ENCODE results near the gene GPC2. TPM values are rescaled to one million over a fixed set of nuclear protein-coding genes. Genes with fewer than 3 reads are reported as not detected.
"Not testable (repeated sequence)": the region's sequence is repeated elsewhere in the genome, so short reads cannot be mapped to it uniquely, and the experiment has no call there.

Gene GPC2
- polyA plus RNA-seq, 2 donors = 1.1 to 2.2 TPM

DNA sequence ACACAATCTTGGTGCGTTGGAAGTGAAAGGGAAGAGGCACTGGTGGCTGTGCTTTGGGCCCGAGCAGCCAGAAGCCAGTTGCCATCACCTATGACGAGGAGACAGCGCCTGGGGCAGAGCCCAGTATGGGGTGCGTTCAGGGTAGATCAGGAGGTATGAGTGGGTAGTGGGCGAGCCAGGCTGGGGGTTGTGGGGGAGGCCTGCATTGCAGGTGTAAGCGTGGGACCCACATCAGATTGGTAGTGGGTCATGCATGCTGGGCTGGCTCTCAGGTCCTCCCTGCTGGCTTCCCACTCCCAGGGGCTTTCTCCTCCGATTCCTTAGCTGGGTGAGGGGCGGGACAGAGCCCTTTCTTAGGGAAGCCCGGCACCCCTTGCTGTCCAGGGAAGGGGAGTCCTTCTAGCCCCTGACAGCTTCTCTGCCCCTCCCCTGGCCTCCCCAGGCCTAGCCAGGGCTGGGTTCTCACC, 42.1 kb upstream of the GPC2 start:
- Histone ChIP-seq H3K4me1 (ENCODE audit: control insufficient read depth in 2 of 2, insufficient read depth in 2 of 2, low read length in 1 of 2) (no peaks in the 10 kb centered on the region), H3K36me3 (ENCODE audit: control insufficient read depth in 2 of 2, insufficient read depth in 2 of 2, low read length in 1 of 2) (no peaks in the 10 kb centered on the region), H3K27me3 (ENCODE audit: control insufficient read depth in 1 of 2, insufficient read depth in 2 of 2, low read length in 2 of 2) (no peaks in the 10 kb centered on the region), H3K4me3 (ENCODE audit: low read depth in 1 of 2, low read length in 2 of 2) (no peak overlapping the region), H3K9me3 (ENCODE audit: control insufficient read depth in 2 of 2, insufficient read depth in 1 of 2, low read depth in 1 of 2, low read length in 1 of 2) (no peaks in the 10 kb centered on the region), H3K27ac (ENCODE audit: low read depth in 2 of 2, low read length in 1 of 2) (peak overlapping the region in 1 of 2 donors; percentile 42)
- WGBS, 2 donors = 76 to 80% methylated on average over 7 to 10 of the region's 10 CpGs

DNA sequence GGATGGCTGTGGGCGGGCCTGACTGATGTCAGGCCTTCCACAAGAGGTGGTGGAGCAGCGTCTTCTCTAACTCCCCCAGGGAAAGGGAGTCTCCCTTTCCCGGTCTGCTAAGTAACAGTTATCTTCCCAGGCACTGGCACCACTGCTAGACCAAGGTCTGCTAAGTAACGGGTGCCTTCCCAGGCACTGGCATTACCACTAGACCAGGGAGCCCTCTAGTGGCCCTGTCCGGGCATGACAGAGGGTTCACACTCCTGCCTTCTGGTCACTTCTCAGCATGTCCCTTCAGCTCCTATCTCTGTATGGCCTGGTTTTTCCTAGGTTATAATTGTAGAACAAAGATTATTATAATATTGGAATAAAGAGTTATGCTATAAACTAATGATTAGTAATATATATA, 40.8 kb upstream of the GPC2 start:
- not testable (repeated sequence) for H3K36me3 ChIP-seq (ENCODE audit: control insufficient read depth in 2 of 2, insufficient read depth in 2 of 2, low read length in 1 of 2); H3K27ac ChIP-seq (ENCODE audit: low read depth in 2 of 2, low read length in 1 of 2); H3K4me3 ChIP-seq (ENCODE audit: low read depth in 1 of 2, low read length in 2 of 2); H3K4me1 ChIP-seq (ENCODE audit: control insufficient read depth in 2 of 2, insufficient read depth in 2 of 2, low read length in 1 of 2); H3K27me3 ChIP-seq (ENCODE audit: control insufficient read depth in 1 of 2, insufficient read depth in 2 of 2, low read length in 2 of 2); H3K9me3 ChIP-seq (ENCODE audit: control insufficient read depth in 2 of 2, insufficient read depth in 1 of 2, low read depth in 1 of 2, low read length in 1 of 2)
- WGBS, 2 donors = 0% methylated on average over 1 to 2 of the region's 5 CpGs

DNA sequence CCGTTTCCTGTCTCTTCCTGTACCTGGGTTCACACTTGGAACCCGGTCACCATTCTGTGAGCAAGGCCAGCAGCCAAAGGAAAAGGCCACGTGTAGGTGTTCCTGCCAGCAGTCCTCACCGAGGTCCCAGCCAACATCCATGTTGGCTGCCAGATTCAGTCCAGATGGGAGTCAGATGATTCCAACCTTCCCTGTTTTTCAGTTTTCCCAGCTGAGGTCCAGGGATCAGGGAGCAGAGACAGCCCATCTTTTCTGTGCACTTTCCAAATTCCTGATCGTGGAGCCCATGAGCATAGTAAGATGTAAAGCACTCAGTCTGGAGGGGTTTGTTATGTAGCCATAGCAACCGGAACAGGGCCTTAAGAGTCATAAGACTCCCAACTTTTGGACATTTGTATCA, 38.7 kb upstream of the GPC2 start:
- Histone ChIP-seq H3K9me3 (ENCODE audit: control insufficient read depth in 2 of 2, insufficient read depth in 1 of 2, low read depth in 1 of 2, low read length in 1 of 2) (no peaks in the 10 kb centered on the region), H3K27me3 (ENCODE audit: control insufficient read depth in 1 of 2, insufficient read depth in 2 of 2, low read length in 2 of 2) (no peaks in the 10 kb centered on the region), H3K4me1 (ENCODE audit: control insufficient read depth in 2 of 2, insufficient read depth in 2 of 2, low read length in 1 of 2) (no peaks in the 10 kb centered on the region), H3K36me3 (ENCODE audit: control insufficient read depth in 2 of 2, insufficient read depth in 2 of 2, low read length in 1 of 2) (no peaks in the 10 kb centered on the region), H3K4me3 (ENCODE audit: low read depth in 1 of 2, low read length in 2 of 2) (no peak overlapping the region), H3K27ac (ENCODE audit: low read depth in 2 of 2, low read length in 1 of 2) (no peak overlapping the region)
- 39 to 51% methylated on average over 6 of the region's 6 CpGs for WGBS, 2 donors

DNA sequence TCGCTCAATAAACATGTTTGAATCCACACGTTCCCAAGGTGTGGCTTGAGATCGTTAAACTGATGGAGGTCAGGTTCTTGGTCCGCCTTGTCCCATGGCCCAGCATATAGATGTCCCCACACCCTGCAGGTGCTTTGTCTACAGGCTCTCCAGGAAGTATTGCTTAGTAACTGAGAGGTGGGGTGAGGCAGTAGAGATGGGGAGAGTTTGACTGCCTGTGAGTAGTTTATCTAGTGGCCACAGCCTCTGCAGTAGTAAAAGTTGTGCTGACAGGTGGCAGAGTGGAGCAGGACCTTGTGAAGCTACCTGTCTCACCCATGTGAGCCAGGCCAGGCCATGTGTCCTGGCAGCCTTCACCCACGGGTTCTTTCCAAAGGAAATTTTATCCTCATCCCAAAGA, 37.2 kb upstream of the GPC2 start:
- not testable (repeated sequence) for H3K27ac ChIP-seq (ENCODE audit: low read depth in 2 of 2, low read length in 1 of 2); H3K9me3 ChIP-seq (ENCODE audit: control insufficient read depth in 2 of 2, insufficient read depth in 1 of 2, low read depth in 1 of 2, low read length in 1 of 2); H3K4me1 ChIP-seq (ENCODE audit: control insufficient read depth in 2 of 2, insufficient read depth in 2 of 2, low read length in 1 of 2); H3K27me3 ChIP-seq (ENCODE audit: control insufficient read depth in 1 of 2, insufficient read depth in 2 of 2, low read length in 2 of 2); H3K36me3 ChIP-seq (ENCODE audit: control insufficient read depth in 2 of 2, insufficient read depth in 2 of 2, low read length in 1 of 2); H3K4me3 ChIP-seq (ENCODE audit: low read depth in 1 of 2, low read length in 2 of 2)
- WGBS, 2 donors = 61 to 66% methylated on average over 5 of the region's 5 CpGs

DNA sequence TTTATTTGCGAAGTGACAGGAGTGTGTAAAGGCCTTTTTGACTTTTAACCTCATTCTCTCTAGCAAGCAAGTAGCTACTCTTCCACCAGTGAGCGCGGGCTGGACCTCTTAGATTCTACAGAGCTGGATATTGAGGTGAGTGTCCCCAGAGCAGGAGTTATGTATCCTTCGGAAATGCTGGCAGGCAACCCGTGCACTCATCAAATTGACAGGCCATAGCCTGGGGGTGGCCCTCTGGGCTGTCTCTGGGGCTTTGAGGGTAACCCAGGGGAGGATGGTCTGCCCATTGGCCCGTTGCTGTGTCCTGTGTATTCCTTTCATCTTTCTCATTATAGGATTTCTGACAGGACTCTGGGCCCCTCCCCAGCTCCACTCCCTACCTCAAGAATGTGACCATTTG, 36.5 kb upstream of the GPC2 start:
- H3K36me3 ChIP-seq (ENCODE audit: control insufficient read depth in 2 of 2, insufficient read depth in 2 of 2, low read length in 1 of 2) = no peaks in the 10 kb centered on the region
- no peaks in the 10 kb centered on the region for H3K9me3 ChIP-seq (ENCODE audit: control insufficient read depth in 2 of 2, insufficient read depth in 1 of 2, low read depth in 1 of 2, low read length in 1 of 2)
- WGBS, 2 donors = 61 to 66% methylated on average over 6 of the region's 6 CpGs
- no peak overlapping the region for H3K4me3 ChIP-seq (ENCODE audit: low read depth in 1 of 2, low read length in 2 of 2)
- H3K27ac ChIP-seq (ENCODE audit: low read depth in 2 of 2, low read length in 1 of 2) = no peak overlapping the region
- H3K27me3 ChIP-seq (ENCODE audit: control insufficient read depth in 1 of 2, insufficient read depth in 2 of 2, low read length in 2 of 2) = no peaks in the 10 kb centered on the region
- H3K4me1 ChIP-seq (ENCODE audit: control insufficient read depth in 2 of 2, insufficient read depth in 2 of 2, low read length in 1 of 2) = no peaks in the 10 kb centered on the region

DNA sequence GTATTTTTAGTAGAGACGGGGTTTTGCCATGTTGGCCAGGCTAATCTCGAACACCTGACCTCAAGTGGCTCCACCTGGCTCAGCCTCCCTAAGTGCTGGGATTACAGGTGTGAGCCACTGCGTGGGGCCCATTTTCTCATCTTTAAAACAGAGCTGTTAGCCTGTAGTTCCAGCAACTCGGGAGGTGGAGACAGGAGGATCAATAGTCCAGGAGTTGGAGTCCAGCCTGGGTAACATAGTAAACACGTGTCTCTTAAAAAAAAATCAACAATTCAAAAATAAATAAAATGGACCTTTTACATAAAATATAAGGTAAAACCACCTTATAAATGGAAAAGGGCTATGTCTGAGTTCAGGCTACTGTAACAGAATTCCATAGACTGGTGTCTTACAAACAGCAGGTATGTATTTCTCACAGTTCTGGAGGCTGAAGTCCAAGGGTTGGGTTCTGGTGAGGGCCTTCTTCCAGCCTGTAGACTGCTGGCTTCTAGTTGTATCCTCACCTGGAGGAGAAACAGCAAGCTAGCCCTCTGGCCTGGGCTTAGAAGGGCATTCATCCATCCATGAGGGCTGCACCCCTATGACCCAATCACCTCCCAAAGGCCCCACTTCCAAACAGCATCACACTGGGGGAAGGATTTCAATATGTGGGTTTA, 35.6 kb upstream of the GPC2 start:
- no peaks in the 10 kb centered on the region for H3K27me3 ChIP-seq (ENCODE audit: control insufficient read depth in 1 of 2, insufficient read depth in 2 of 2, low read length in 2 of 2)
- no peaks in the 10 kb centered on the region for H3K4me1 ChIP-seq (ENCODE audit: control insufficient read depth in 2 of 2, insufficient read depth in 2 of 2, low read length in 1 of 2)
- WGBS, 2 donors = 66 to 81% methylated on average over 5 of the region's 5 CpGs
- H3K27ac ChIP-seq (ENCODE audit: low read depth in 2 of 2, low read length in 1 of 2) = no peak overlapping the region
- H3K4me3 ChIP-seq (ENCODE audit: low read depth in 1 of 2, low read length in 2 of 2) = no peak overlapping the region
- H3K36me3 ChIP-seq (ENCODE audit: control insufficient read depth in 2 of 2, insufficient read depth in 2 of 2, low read length in 1 of 2) = no peaks in the 10 kb centered on the region
- no peaks in the 10 kb centered on the region for H3K9me3 ChIP-seq (ENCODE audit: control insufficient read depth in 2 of 2, insufficient read depth in 1 of 2, low read depth in 1 of 2, low read length in 1 of 2)

DNA sequence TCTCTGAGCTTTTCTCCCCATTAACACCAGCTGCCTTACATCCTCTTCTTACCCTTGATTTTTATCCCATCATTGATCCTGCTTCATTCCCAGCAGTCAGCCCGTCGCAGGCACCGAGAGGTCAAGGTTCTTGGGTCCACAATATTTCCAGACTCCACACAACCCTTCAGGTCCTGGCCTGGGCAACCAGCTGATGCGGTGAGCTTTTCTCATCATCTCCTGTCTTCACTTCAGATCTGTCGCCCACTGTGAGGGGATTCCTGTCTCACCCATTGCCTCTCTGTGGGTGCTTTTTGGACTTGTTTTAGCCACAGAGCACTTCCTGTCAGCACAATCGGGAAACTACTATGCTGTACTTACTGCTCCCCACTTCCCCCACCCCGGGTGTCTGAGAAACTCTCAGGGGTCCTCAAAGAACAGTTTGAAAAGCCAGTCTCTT, 34.2 kb upstream of the GPC2 start:
- 78 to 79% methylated on average over 7 of the region's 7 CpGs for WGBS, 2 donors
- Histone ChIP-seq H3K4me3 (ENCODE audit: low read depth in 1 of 2, low read length in 2 of 2) (no peak overlapping the region), H3K4me1 (ENCODE audit: control insufficient read depth in 2 of 2, insufficient read depth in 2 of 2, low read length in 1 of 2) (no peaks in the 10 kb centered on the region), H3K27me3 (ENCODE audit: control insufficient read depth in 1 of 2, insufficient read depth in 2 of 2, low read length in 2 of 2) (no peaks in the 10 kb centered on the region), H3K9me3 (ENCODE audit: control insufficient read depth in 2 of 2, insufficient read depth in 1 of 2, low read depth in 1 of 2, low read length in 1 of 2) (no peaks in the 10 kb centered on the region), H3K27ac (ENCODE audit: low read depth in 2 of 2, low read length in 1 of 2) (no peak overlapping the region), H3K36me3 (ENCODE audit: control insufficient read depth in 2 of 2, insufficient read depth in 2 of 2, low read length in 1 of 2) (no peaks in the 10 kb centered on the region)

DNA sequence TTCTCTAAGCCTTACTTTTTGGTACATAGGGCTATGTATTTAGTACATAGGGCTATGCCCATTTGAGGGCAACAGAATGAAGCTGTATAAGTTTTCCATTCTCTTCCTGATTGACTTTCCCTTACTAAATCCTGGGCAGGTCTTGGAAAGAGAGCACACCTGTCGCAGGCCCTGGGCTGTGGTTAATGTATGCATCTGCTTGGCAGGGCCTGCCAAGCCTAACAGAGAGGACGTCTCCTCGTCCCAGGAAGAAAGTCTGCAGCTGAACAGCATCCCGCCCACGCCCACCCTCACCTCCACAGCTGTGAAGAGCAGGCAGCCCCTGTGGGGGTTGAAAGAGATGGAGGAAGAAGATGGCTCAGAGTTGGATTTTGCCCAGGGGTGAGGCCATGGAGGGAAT, 33.6 kb upstream of the GPC2 start:
- no peaks in the 10 kb centered on the region for H3K27me3 ChIP-seq (ENCODE audit: control insufficient read depth in 1 of 2, insufficient read depth in 2 of 2, low read length in 2 of 2)
- no peaks in the 10 kb centered on the region for H3K4me1 ChIP-seq (ENCODE audit: control insufficient read depth in 2 of 2, insufficient read depth in 2 of 2, low read length in 1 of 2)
- no peaks in the 10 kb centered on the region for H3K9me3 ChIP-seq (ENCODE audit: control insufficient read depth in 2 of 2, insufficient read depth in 1 of 2, low read depth in 1 of 2, low read length in 1 of 2)
- no peaks in the 10 kb centered on the region for H3K36me3 ChIP-seq (ENCODE audit: control insufficient read depth in 2 of 2, insufficient read depth in 2 of 2, low read length in 1 of 2)
- WGBS, 2 donors = 67 to 75% methylated on average over 5 of the region's 5 CpGs
- no peak overlapping the region for H3K27ac ChIP-seq (ENCODE audit: low read depth in 2 of 2, low read length in 1 of 2)
- no peak overlapping the region for H3K4me3 ChIP-seq (ENCODE audit: low read depth in 1 of 2, low read length in 2 of 2)

DNA sequence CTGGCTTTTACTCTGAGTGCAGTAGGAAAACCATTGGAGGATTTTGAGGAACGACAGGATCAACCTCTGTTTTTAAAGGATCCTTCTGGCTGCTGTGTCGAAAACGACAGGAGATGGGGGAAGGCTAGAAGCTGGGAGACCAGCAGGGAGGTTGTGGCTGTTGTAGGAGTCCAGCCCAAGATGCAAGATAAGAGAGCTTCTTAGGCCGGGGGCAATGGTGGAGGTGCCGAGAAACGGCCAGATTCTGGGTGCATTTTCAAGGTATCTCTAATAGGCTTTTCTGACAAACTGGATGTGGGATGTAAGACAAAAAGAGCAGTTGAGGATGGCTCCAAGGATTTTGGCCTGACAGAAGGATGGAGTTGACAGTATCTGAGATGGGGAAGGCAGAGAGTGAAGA, 32.3 kb upstream of the GPC2 start:
- WGBS, 2 donors = 62 to 63% methylated on average over 6 of the region's 6 CpGs
- H3K4me3 ChIP-seq (ENCODE audit: low read depth in 1 of 2, low read length in 2 of 2) = no peak overlapping the region
- H3K36me3 ChIP-seq (ENCODE audit: control insufficient read depth in 2 of 2, insufficient read depth in 2 of 2, low read length in 1 of 2) = no peaks in the 10 kb centered on the region
- H3K27me3 ChIP-seq (ENCODE audit: control insufficient read depth in 1 of 2, insufficient read depth in 2 of 2, low read length in 2 of 2) = no peaks in the 10 kb centered on the region
- no peak overlapping the region for H3K27ac ChIP-seq (ENCODE audit: low read depth in 2 of 2, low read length in 1 of 2)
- no peaks in the 10 kb centered on the region for H3K4me1 ChIP-seq (ENCODE audit: control insufficient read depth in 2 of 2, insufficient read depth in 2 of 2, low read length in 1 of 2)
- no peaks in the 10 kb centered on the region for H3K9me3 ChIP-seq (ENCODE audit: control insufficient read depth in 2 of 2, insufficient read depth in 1 of 2, low read depth in 1 of 2, low read length in 1 of 2)

DNA sequence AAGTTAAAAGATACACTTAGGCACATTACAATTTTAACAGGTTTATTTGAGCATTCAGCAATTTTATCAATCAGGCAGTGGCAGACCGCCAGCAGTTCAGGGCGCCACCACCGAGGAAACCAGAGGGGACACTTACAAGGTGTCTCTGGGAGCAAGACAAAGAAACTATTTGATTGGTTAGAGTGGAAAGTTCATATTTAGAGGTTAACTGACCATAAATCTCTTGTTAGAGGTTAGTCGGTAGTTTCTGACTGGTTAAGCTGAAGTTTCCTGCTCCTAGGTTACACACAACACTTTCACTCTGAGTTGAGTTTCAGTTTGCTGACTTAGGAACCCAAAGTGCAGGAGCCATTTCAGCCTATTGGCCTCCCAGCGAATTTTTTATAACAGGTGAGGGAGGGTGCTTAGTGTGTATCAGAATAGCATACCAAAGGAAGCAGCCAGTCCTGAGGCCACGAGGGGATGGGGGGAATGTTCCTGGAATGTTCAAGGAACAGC, 31.8 kb upstream of the GPC2 start:
- Histone ChIP-seq H3K4me3 (ENCODE audit: low read depth in 1 of 2, low read length in 2 of 2) (no peak overlapping the region), H3K4me1 (ENCODE audit: control insufficient read depth in 2 of 2, insufficient read depth in 2 of 2, low read length in 1 of 2) (no peaks in the 10 kb centered on the region), H3K36me3 (ENCODE audit: control insufficient read depth in 2 of 2, insufficient read depth in 2 of 2, low read length in 1 of 2) (no peaks in the 10 kb centered on the region), H3K9me3 (ENCODE audit: control insufficient read depth in 2 of 2, insufficient read depth in 1 of 2, low read depth in 1 of 2, low read length in 1 of 2) (no peaks in the 10 kb centered on the region), H3K27me3 (ENCODE audit: control insufficient read depth in 1 of 2, insufficient read depth in 2 of 2, low read length in 2 of 2) (no peaks in the 10 kb centered on the region), H3K27ac (ENCODE audit: low read depth in 2 of 2, low read length in 1 of 2) (no peak overlapping the region)
- 40 to 58% methylated on average over 6 of the region's 6 CpGs for WGBS, 2 donors

Data from esophagus (tissue), 2 donors.